Uterus (tissue), 2 donors: Measurements from ENCODE around the gene LGALS9C.
"Not testable (repeated sequence)": the region's sequence is repeated elsewhere in the genome, so short reads cannot be mapped to it uniquely, and the experiment has no call there.

ENCODE experiments used
- POLR2A ChIP-seq, 2 donors: fragments of 450-650 bp; IDR thresholded peaks; one replicate each; pipeline ENCODE4 v1.6.1; 2016; ENCODE audit warnings: antibody characterized with exemption in 2 of 2, mild to moderate bottlenecking in 1 of 2, moderate library complexity in 1 of 2
- TF ChIP-seq, protein P1 (sequence below), 4 experiments: fragments of 200-600 bp in 2 of 4; fragments of 450-650 bp in 2 of 4; sonication (generic) in 2 of 4; IDR thresholded peaks; one replicate each; pipeline ENCODE4 v1.5.1; 2016 to 2019; ENCODE audit warnings: antibody characterized with exemption in 4 of 4, mild to moderate bottlenecking in 2 of 4, moderate library complexity in 1 of 4

DNA sequence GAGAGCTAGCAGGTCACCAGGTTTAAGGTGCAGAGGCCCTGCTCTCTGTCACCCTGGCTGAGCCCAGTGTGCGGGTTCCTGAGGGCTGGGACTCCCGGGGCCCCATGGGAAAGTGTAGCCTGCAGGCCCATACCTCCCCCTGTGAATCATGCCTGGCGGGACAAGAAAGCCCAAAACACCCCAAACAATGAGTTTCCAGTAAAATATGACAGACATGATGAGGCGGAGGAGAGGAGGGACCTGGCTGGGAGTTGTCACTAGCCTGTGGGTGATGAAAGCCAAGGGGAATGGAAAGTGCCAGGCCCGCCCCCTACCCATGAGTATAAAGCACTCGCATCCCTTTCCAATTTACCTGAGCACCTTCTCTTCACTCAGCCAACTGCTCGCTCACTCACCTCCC, 26.8 kb upstream of the LGALS9C start:
- TF ChIP-seq, protein P1, sequence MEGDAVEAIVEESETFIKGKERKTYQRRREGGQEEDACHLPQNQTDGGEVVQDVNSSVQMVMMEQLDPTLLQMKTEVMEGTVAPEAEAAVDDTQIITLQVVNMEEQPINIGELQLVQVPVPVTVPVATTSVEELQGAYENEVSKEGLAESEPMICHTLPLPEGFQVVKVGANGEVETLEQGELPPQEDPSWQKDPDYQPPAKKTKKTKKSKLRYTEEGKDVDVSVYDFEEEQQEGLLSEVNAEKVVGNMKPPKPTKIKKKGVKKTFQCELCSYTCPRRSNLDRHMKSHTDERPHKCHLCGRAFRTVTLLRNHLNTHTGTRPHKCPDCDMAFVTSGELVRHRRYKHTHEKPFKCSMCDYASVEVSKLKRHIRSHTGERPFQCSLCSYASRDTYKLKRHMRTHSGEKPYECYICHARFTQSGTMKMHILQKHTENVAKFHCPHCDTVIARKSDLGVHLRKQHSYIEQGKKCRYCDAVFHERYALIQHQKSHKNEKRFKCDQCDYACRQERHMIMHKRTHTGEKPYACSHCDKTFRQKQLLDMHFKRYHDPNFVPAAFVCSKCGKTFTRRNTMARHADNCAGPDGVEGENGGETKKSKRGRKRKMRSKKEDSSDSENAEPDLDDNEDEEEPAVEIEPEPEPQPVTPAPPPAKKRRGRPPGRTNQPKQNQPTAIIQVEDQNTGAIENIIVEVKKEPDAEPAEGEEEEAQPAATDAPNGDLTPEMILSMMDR (IDR thresholded peaks at IDR 0.05) = not testable (repeated sequence)
- TF ChIP-seq POLR2A (IDR thresholded peaks at IDR 0.05) = not testable (repeated sequence)
